ENCODE results near the gene EIF2S1.

EIF2S1 gene

GRCh38 chr14:67385120-67385519, 25.0 kb downstream of the EIF2S1 start:
- Histone ChIP-seq H3K4me3 (ENCODE audit: low read length) (no peak overlapping the region), H3K9me3 (ENCODE audit: control insufficient read depth, low read length) (no peaks in the 10 kb centered on the region), H3K36me3 (ENCODE audit: control insufficient read depth, insufficient read depth, low read length) (peaks cover 6% of the 10 kb centered on the region), H3K4me1 (ENCODE audit: control insufficient read depth, insufficient read depth, low read length) (no peaks in the 10 kb centered on the region), H3K27me3 (ENCODE audit: control insufficient read depth, insufficient read depth, low read length) (no peaks in the 10 kb centered on the region), H3K9ac (ENCODE audit: low read length) (no peak overlapping the region)

DNA sequence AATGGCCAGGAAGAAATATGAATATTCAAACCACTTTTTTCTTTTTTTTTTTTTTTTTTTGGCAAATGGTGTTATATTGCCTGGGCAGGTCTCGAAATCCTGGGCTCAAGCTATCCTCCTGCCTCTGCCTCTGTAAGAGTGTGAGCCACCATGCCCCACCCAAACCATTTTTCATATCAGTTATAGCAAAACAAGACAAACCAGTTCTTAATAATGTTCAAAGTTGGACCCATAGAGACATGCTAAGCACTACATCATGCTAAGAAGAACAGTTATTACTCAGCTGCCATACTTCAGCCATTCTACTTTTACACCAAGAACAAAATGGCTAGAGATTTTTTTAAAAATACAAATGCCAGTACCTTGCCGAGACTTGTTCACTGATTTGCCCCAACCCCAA, 25.5 kb downstream of the EIF2S1 start:
- no peak overlapping the region for H3K9ac ChIP-seq (ENCODE audit: low read length)
- H3K4me3 ChIP-seq (ENCODE audit: low read length) = no peak overlapping the region
- H3K4me1 ChIP-seq (ENCODE audit: control insufficient read depth, insufficient read depth, low read length) = no peaks in the 10 kb centered on the region
- H3K27me3 ChIP-seq (ENCODE audit: control insufficient read depth, insufficient read depth, low read length) = no peaks in the 10 kb centered on the region
- H3K36me3 ChIP-seq (ENCODE audit: control insufficient read depth, insufficient read depth, low read length) = peaks cover 10% of the 10 kb centered on the region
- no peaks in the 10 kb centered on the region for H3K9me3 ChIP-seq (ENCODE audit: control insufficient read depth, low read length)

DNA sequence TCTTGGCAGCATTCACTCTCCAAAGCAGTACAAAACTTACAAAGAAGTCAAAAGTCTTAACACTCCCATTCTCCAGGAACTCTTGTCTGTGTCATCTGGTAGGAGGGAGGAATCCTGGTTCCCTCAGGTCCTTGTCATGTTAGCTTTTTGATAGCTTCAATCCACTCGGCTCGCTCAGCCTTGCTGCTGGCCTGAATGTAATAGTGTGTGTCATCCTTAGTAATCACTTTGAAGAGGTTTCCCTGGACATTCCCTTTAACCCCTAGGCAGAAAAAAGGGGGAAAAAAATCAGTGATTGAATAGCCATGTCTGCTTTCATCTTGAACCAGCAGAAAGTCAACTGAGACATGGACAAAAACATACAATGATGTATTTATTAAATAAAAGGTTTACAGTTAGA, 27.1 kb downstream of the EIF2S1 start:
- Histone ChIP-seq H3K9me3 (ENCODE audit: control insufficient read depth, low read length) (no peaks in the 10 kb centered on the region), H3K36me3 (ENCODE audit: control insufficient read depth, insufficient read depth, low read length) (peaks cover 10% of the 10 kb centered on the region), H3K27me3 (ENCODE audit: control insufficient read depth, insufficient read depth, low read length) (no peaks in the 10 kb centered on the region), H3K4me3 (ENCODE audit: low read length) (no peak overlapping the region), H3K4me1 (ENCODE audit: control insufficient read depth, insufficient read depth, low read length) (no peaks in the 10 kb centered on the region), H3K9ac (ENCODE audit: low read length) (no peak overlapping the region)

- no peak overlapping the region for H3K4me3 ChIP-seq (ENCODE audit: low read length)
- H3K36me3 ChIP-seq (ENCODE audit: control insufficient read depth, insufficient read depth, low read length) = peaks cover 8% of the 10 kb centered on the region
- H3K4me1 ChIP-seq (ENCODE audit: control insufficient read depth, insufficient read depth, low read length) = no peaks in the 10 kb centered on the region
- H3K27me3 ChIP-seq (ENCODE audit: control insufficient read depth, insufficient read depth, low read length) = no peaks in the 10 kb centered on the region
- no peak overlapping the region for H3K9ac ChIP-seq (ENCODE audit: low read length)
- no peaks in the 10 kb centered on the region for H3K9me3 ChIP-seq (ENCODE audit: control insufficient read depth, low read length)
Measured at GRCh38 chr14:67389275-67389674, 29.1 kb downstream of the EIF2S1 start.

DNA sequence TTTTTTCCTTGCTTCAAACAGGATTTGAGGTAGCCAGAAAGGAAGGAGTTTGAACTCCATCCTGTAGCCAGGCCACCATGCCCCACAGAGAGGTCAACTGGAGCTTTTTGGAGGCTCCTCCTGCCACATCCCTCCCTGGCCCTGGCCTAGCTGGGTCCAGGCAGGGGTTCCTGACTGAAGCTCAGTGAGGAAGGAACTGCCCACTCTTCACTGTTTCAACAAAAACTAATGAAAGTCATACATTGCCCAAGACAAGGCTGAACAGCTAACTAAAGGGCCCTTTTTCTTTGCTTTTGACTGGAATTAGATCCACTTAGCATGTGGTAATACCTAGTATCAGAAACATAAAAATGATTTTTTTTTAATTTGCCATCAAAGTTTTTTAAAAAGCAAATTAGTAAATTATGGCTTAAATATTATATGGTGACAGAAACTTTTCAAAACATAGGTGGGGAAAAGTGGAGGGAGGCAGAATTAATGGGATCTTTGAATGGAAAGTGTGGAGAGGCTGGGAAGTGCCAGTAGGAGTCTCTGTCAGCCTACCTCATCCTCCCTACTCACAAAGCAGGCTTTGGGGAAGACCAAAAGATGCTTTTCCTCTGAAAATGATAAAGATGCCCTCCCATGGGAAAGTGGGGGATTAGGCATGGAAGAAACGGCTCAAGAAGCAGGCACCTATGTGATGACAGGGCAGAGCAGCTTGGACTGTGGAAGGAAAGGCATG, 29.8 kb downstream of the EIF2S1 start:
- Histone ChIP-seq H3K27me3 (ENCODE audit: control insufficient read depth, insufficient read depth, low read length) (no peaks in the 10 kb centered on the region), H3K4me3 (ENCODE audit: low read length) (no peak overlapping the region), H3K36me3 (ENCODE audit: control insufficient read depth, insufficient read depth, low read length) (peaks cover 8% of the 10 kb centered on the region), H3K9me3 (ENCODE audit: control insufficient read depth, low read length) (no peaks in the 10 kb centered on the region), H3K9ac (ENCODE audit: low read length) (no peak overlapping the region), H3K4me1 (ENCODE audit: control insufficient read depth, insufficient read depth, low read length) (no peaks in the 10 kb centered on the region)

GRCh38 chr14:67391268-67391667, 31.1 kb downstream of the EIF2S1 start:
- no peaks in the 10 kb centered on the region for H3K4me1 ChIP-seq (ENCODE audit: control insufficient read depth, insufficient read depth, low read length)
- peaks cover 8% of the 10 kb centered on the region for H3K36me3 ChIP-seq (ENCODE audit: control insufficient read depth, insufficient read depth, low read length)
- H3K4me3 ChIP-seq (ENCODE audit: low read length) = no peak overlapping the region
- H3K9me3 ChIP-seq (ENCODE audit: control insufficient read depth, low read length) = no peaks in the 10 kb centered on the region
- no peaks in the 10 kb centered on the region for H3K27me3 ChIP-seq (ENCODE audit: control insufficient read depth, insufficient read depth, low read length)
- no peak overlapping the region for H3K9ac ChIP-seq (ENCODE audit: low read length)

DNA sequence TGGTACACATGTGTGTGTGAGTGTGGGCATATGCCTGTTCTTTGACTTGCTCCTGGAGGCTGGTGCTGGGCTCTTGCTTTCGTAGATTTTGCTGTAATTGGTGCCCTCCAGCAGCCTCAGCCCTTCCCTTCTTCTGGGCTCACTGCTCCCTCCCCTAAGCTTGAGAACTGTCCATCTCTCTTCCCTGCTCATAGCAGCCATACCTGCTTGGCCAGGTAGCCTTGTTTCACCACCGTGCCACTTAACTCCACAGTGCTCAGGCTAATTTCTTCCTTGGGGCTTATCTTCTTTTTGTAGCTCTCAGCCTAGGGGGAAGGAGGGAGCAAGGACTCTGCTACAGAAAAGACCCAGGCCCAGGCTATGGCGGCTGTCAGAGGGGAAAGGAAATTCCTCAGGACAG, 32.0 kb downstream of the EIF2S1 start:
- H3K36me3 ChIP-seq (ENCODE audit: control insufficient read depth, insufficient read depth, low read length) = peaks cover 8% of the 10 kb centered on the region
- H3K4me3 ChIP-seq (ENCODE audit: low read length) = no peak overlapping the region
- no peak overlapping the region for H3K9ac ChIP-seq (ENCODE audit: low read length)
- H3K27me3 ChIP-seq (ENCODE audit: control insufficient read depth, insufficient read depth, low read length) = no peaks in the 10 kb centered on the region
- H3K9me3 ChIP-seq (ENCODE audit: control insufficient read depth, low read length) = no peaks in the 10 kb centered on the region
- H3K4me1 ChIP-seq (ENCODE audit: control insufficient read depth, insufficient read depth, low read length) = no peaks in the 10 kb centered on the region

DNA sequence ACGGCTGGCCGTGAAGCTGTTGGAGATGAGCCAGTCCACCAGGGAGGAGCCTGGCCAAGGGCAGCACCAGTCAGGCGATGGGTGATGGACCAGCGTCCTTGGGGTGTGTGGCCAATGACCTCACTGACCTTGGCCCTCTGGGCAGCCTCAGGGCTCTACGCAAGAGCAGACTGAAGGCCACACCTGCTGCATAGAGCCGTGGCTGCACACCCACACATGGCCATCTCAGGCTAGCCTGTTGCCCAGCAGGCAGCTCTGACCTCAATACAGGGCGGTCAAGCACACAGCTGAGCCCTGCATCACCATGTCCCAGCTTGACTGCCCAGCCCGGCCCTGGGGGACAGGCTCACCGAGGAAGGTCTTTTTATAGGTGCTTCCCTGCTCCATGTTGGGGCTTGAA, 32.7 kb downstream of the EIF2S1 start:
- no peaks in the 10 kb centered on the region for H3K9me3 ChIP-seq (ENCODE audit: control insufficient read depth, low read length)
- no peaks in the 10 kb centered on the region for H3K4me1 ChIP-seq (ENCODE audit: control insufficient read depth, insufficient read depth, low read length)
- H3K9ac ChIP-seq (ENCODE audit: low read length) = no peak overlapping the region
- H3K27me3 ChIP-seq (ENCODE audit: control insufficient read depth, insufficient read depth, low read length) = no peaks in the 10 kb centered on the region
- H3K4me3 ChIP-seq (ENCODE audit: low read length) = no peak overlapping the region
- H3K36me3 ChIP-seq (ENCODE audit: control insufficient read depth, insufficient read depth, low read length) = peaks cover 8% of the 10 kb centered on the region

DNA sequence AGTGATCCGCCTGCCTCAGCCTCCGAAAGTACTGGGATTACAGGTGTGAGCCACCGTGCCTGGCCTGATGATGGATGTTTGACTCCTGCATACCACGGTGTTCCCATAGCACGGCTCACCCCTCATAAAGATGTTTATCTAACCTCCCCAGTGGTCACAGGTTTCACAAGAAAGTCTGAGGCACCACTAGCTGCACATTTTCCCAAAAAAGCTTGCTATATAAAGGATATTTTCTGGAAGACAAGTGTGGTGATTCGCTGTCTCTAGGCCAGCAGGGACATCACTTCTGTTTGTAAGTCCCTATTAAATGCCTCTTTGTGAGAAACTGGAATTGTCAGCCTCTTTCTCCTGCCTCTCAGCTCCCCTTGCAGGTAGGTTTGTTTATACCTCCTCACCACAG, 33.6 kb downstream of the EIF2S1 start:
- H3K9me3 ChIP-seq (ENCODE audit: control insufficient read depth, low read length) = no peaks in the 10 kb centered on the region
- H3K9ac ChIP-seq (ENCODE audit: low read length) = no peak overlapping the region
- H3K36me3 ChIP-seq (ENCODE audit: control insufficient read depth, insufficient read depth, low read length) = peaks cover 8% of the 10 kb centered on the region
- no peaks in the 10 kb centered on the region for H3K27me3 ChIP-seq (ENCODE audit: control insufficient read depth, insufficient read depth, low read length)
- no peaks in the 10 kb centered on the region for H3K4me1 ChIP-seq (ENCODE audit: control insufficient read depth, insufficient read depth, low read length)
- H3K4me3 ChIP-seq (ENCODE audit: low read length) = no peak overlapping the region

DNA sequence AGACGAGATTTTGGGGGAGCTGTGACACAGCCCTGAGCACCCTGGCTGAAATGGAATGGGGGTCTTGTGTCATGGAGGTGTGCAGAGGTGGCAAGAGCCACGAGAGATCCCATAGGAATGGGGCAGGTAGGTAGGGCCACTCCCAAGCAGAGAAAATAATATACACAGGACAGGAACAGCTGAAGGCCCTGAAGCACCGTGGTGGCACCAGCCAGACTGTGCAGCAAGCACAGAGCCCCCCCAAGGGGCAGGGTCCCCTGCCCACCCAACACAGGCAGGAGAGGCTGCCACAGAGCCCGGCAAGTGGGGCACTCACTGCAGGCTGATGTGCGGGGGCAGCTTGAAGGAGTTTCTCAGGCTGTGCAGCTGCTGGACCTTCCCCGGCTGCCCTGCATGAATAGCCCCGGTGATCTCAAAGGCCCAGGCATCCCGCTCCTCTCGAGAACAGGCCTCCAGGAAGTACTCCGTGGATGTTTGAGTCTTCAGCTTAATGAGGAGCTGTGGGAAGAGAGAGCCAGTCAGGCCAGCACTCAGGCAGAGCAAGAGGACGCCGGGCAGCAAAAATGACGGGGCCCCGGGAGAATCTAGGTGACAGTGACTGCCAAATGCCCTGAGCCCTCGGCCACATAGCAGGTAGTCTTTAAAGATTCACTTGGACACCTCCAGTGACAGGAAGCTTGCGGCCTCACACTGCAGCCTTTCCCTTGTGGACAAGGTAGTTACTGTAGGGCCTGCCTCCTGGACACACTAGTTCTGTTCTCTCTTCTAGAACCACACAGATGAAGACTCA, 35.2 kb downstream of the EIF2S1 start:
- no peak overlapping the region for H3K9ac ChIP-seq (ENCODE audit: low read length)
- no peaks in the 10 kb centered on the region for H3K9me3 ChIP-seq (ENCODE audit: control insufficient read depth, low read length)
- no peak overlapping the region for H3K4me3 ChIP-seq (ENCODE audit: low read length)
- no peaks in the 10 kb centered on the region for H3K27me3 ChIP-seq (ENCODE audit: control insufficient read depth, insufficient read depth, low read length)
- H3K4me1 ChIP-seq (ENCODE audit: control insufficient read depth, insufficient read depth, low read length) = no peaks in the 10 kb centered on the region
- H3K36me3 ChIP-seq (ENCODE audit: control insufficient read depth, insufficient read depth, low read length) = peaks cover 10% of the 10 kb centered on the region

DNA sequence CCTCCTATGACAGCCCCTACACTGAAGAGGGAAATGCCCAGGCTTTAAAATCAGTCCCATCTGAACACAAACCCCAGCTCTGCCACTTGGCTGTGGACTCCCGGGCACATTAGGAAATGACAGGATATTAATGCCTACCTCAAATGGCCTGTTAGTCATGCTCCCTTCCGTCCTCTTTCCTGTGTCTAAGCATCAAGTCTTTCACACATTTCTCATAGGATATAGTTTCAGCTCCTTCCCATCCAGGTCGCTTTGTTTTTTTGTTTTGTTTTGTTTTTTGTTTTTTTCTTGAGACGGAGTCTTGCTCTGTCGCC, 35.7 kb downstream of the EIF2S1 start:
- Histone ChIP-seq H3K9ac (ENCODE audit: low read length) (no peak overlapping the region), H3K27me3 (ENCODE audit: control insufficient read depth, insufficient read depth, low read length) (no peaks in the 10 kb centered on the region), H3K4me1 (ENCODE audit: control insufficient read depth, insufficient read depth, low read length) (no peaks in the 10 kb centered on the region), H3K36me3 (ENCODE audit: control insufficient read depth, insufficient read depth, low read length) (peaks cover 8% of the 10 kb centered on the region), H3K4me3 (ENCODE audit: low read length) (no peak overlapping the region), H3K9me3 (ENCODE audit: control insufficient read depth, low read length) (no peaks in the 10 kb centered on the region)

- Histone ChIP-seq H3K9ac (ENCODE audit: low read length) (no peak overlapping the region), H3K4me3 (ENCODE audit: low read length) (no peak overlapping the region), H3K27me3 (ENCODE audit: control insufficient read depth, insufficient read depth, low read length) (no peaks in the 10 kb centered on the region), H3K36me3 (ENCODE audit: control insufficient read depth, insufficient read depth, low read length) (peaks cover 8% of the 10 kb centered on the region), H3K9me3 (ENCODE audit: control insufficient read depth, low read length) (no peaks in the 10 kb centered on the region), H3K4me1 (ENCODE audit: control insufficient read depth, insufficient read depth, low read length) (no peaks in the 10 kb centered on the region)
Measured at GRCh38 chr14:67396381-67396970, 36.3 kb downstream of the EIF2S1 start.

All from mucosa of stomach (tissue), 1 donor.